ENCODE data around the gene PANK4. TPM values are rescaled to one million over a fixed set of nuclear protein-coding genes. Genes with fewer than 3 reads are reported as not detected.

PANK4 gene
- total RNA-seq, 1 experiment from 2014 or later, result 32.2 TPM

- DNase-seq, result no peak
- Histone ChIP-seq H3K4me2 (ENCODE audit: insufficient read depth, insufficient read length, low read length) (no peak overlapping the region), H3K9ac (ENCODE audit: extremely low read depth, insufficient read length, low read length) (no peak overlapping the region), H3K4me1 (ENCODE audit: insufficient read depth, low read length) (no peaks in the 10 kb centered on the region), H2AFZ (ENCODE audit: low read length) (no peak overlapping the region), H4K8ac (replicated peaks; ENCODE audit: insufficient read length, low read depth, low read length) (no peak overlapping the region), H3K79me2 (ENCODE audit: insufficient read depth, low read length) (no peaks in the 10 kb centered on the region), H2BK12ac (ENCODE audit: insufficient read length, low read depth, low read length) (no peak overlapping the region), H3K9me3 (ENCODE audit: control insufficient read depth, low read depth, low read length) (no peaks in the 10 kb centered on the region), H2BK120ac (ENCODE audit: low read depth, low read length, poor library complexity, severe bottlenecking) (no peak overlapping the region), H2BK5ac (ENCODE audit: insufficient read length, low read length) (no peak overlapping the region), H3K4ac (ENCODE audit: low read depth, low read length) (no peak overlapping the region), H3K27ac (ENCODE audit: insufficient read length, low read depth, low read length) (no peak overlapping the region), H2AK5ac (ENCODE audit: insufficient read length, low read length) (no peak overlapping the region), H3K23ac (ENCODE audit: insufficient read length, low read depth, low read length) (no peak overlapping the region), H3K23me2 (ENCODE audit: insufficient read length, low read depth, low read length, poor library complexity, severe bottlenecking) (no peaks in the 10 kb centered on the region), H3K14ac (ENCODE audit: insufficient read depth, low read length) (no peak overlapping the region), H4K91ac (ENCODE audit: insufficient read length, low read depth, low read length) (no peak overlapping the region), H2BK20ac (ENCODE audit: low read depth, low read length, poor library complexity, severe bottlenecking) (no peak overlapping the region), H3K18ac (ENCODE audit: insufficient read length, low read depth, low read length) (no peak overlapping the region), H4K20me1 (ENCODE audit: control insufficient read depth, insufficient read depth, insufficient read length) (no peaks in the 10 kb centered on the region), H3T11ph (ENCODE audit: low read length) (no peak overlapping the region), H2BK15ac (ENCODE audit: low read depth, low read length) (no peak overlapping the region), H4K5ac (ENCODE audit: insufficient read length, low read depth, low read length) (no peak overlapping the region), H3K79me1 (ENCODE audit: insufficient read depth, low read depth, low read length, poor library complexity, severe bottlenecking) (no peaks in the 10 kb centered on the region), H3K27me3 (ENCODE audit: insufficient read depth, low read length) (no peaks in the 10 kb centered on the region), H3K56ac (ENCODE audit: insufficient read length, low read depth, low read length) (no peak overlapping the region)
- Mint-ChIP-seq H3K27ac (no peak overlapping the region), H3K4me3 (no peak overlapping the region), H3K36me3 (ENCODE audit: insufficient read depth in 1 of 3, low read depth in 3 of 3) (peaks cover 3 to 17% (median 16%) of the 10 kb centered on the region in 3 experiments; a peak in 6 of 7 replicates), H3K27me3 (ENCODE audit: low read depth) (peaks cover 5% of the 10 kb centered on the region), H3K4me1 (no peaks in the 10 kb centered on the region), H3K9me3 (no peaks in the 10 kb centered on the region)
- TF ChIP-seq CTCF (conservative IDR thresholded peaks at IDR 0.05), result no peak
- WGBS (ENCODE audit: extremely low coverage, insufficient read length, low lambda C conversion rate), result no CpG with 5 or more reads among the region's 22 CpGs
These were observed 21.5 kb downstream of the PANK4 start for GRCh38 chr1:2504949-2505272.
